Measurements from ENCODE around the gene CDC123. TPM values are rescaled to one million over a fixed set of nuclear protein-coding genes. Genes with fewer than 3 reads are reported as not detected.

The CDC123 gene
- polyA plus RNA-seq, 1 experiment = 122 TPM

DNA sequence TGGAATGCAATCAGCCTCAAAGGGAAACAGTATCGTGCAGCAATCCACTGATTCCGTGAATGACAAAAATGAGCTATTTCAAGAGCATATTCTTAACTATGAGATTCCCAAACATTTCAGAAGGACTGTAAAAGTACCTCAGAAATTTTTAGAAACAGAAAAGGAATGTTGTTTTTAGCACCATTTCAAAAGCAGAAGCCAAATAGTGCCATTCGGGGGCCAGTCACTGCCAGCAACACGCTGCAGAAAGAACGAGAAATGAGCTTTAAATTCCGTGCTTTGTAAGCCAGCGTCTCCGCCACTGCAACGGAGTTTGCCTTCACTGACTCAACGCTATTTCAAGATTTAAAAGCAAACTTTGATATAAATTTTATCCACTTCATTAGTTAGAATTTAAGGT, 6.6 kb upstream of the CDC123 start:
- CTCF ChIA-PET = interaction anchor here (1.7 kb wide), 1 partner anchor 9 kb away, joined by 4 read pairs; no protein-coding TSS in a partner anchor
- no peak for TF ChIP-seq CTCF (IDR thresholded peaks at IDR 0.05; ENCODE audit: insufficient read depth, low read depth, low read length)
- no peaks in the 10 kb centered on the region for H3K27me3 ChIP-seq (ENCODE audit: control insufficient read depth, insufficient read depth, low read length)
- H3K4me3 ChIP-seq (ENCODE audit: low read depth, low read length) = no peak overlapping the region
- POLR2A ChIA-PET = no interaction called here
- peaks cover 4% of the 10 kb centered on the region for H3K36me3 ChIP-seq (ENCODE audit: control insufficient read depth, insufficient read depth, low read length)
- DNase-seq (ENCODE audit: low read depth) = no peak

DNA sequence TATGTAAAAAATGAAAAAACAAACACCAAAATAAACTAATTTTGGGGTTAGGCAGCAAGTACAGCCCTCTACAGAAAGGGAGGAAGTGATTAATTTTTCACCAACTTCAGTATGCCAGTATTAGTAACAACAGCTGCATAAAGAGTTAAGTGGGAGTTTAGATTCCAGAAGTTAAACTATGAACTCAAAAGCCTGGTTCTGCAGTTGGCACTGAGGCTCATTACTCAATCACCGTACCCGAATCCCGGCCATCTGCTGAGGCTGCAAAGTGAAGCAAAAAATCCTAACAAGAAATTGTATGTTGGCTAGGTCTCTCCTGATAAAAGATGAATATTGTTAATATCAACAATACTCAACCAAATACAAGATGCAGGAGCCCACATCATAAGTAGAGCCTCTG, 4.3 kb upstream of the CDC123 start:
- no peaks in the 10 kb centered on the region for H3K27me3 ChIP-seq (ENCODE audit: control insufficient read depth, insufficient read depth, low read length)
- ChIA-PET POLR2A (no interaction called here), CTCF (no interaction called here)
- no peaks in the 10 kb centered on the region; the same call in none of the 2 replicates for H3K36me3 ChIP-seq (ENCODE audit: control insufficient read depth, insufficient read depth, low read length)
- no peak for TF ChIP-seq CTCF (IDR thresholded peaks at IDR 0.05; ENCODE audit: insufficient read depth, low read depth, low read length)
- no peak for DNase-seq (ENCODE audit: low read depth)
- no peak overlapping the region for H3K4me3 ChIP-seq (ENCODE audit: low read depth, low read length)

GRCh38 chr10:12193193-12193592, 2.8 kb upstream of the CDC123 start:
- H3K36me3 ChIP-seq (ENCODE audit: control insufficient read depth, insufficient read depth, low read length) = no peaks in the 10 kb centered on the region; the same call in none of the 2 replicates
- TF ChIP-seq CTCF (IDR thresholded peaks at IDR 0.05; ENCODE audit: insufficient read depth, low read depth, low read length) = no peak
- H3K27me3 ChIP-seq (ENCODE audit: control insufficient read depth, insufficient read depth, low read length) = no peaks in the 10 kb centered on the region
- DNase-seq (ENCODE audit: low read depth) = peak; percentile 49
- CTCF ChIA-PET = interaction anchor here (1.3 kb wide), 1 partner anchor 21 kb away, joined by 4 read pairs; no protein-coding TSS in a partner anchor
- POLR2A ChIA-PET = no interaction called here
- H3K4me3 ChIP-seq (ENCODE audit: low read depth, low read length) = no peak overlapping the region

- CTCF ChIA-PET = interaction anchor here (0.9 to 3.4 kb wide), 3 partner anchors 9 to 462 kb away, joined by 3 to 15 read pairs (median 4); no protein-coding TSS in a partner anchor
- peak overlapping the region; percentile 79 for H3K4me3 ChIP-seq (ENCODE audit: low read depth, low read length)
- no peaks in the 10 kb centered on the region for H3K27me3 ChIP-seq (ENCODE audit: control insufficient read depth, insufficient read depth, low read length)
- TF ChIP-seq CTCF (IDR thresholded peaks at IDR 0.05; ENCODE audit: insufficient read depth, low read depth, low read length) = no peak
- no peaks in the 10 kb centered on the region; the same call in 1 of the 2 replicates for H3K36me3 ChIP-seq (ENCODE audit: control insufficient read depth, insufficient read depth, low read length)
- DNase-seq (ENCODE audit: low read depth) = no peak
- POLR2A ChIA-PET = interaction anchor here (0.6 kb wide), 1 partner anchor 153 kb away, joined by 5 read pairs; the partner anchor contains the start of gene UPF2
Measured at GRCh38 chr10:12194752-12195271, 1.2 kb upstream of the CDC123 start.

DNA sequence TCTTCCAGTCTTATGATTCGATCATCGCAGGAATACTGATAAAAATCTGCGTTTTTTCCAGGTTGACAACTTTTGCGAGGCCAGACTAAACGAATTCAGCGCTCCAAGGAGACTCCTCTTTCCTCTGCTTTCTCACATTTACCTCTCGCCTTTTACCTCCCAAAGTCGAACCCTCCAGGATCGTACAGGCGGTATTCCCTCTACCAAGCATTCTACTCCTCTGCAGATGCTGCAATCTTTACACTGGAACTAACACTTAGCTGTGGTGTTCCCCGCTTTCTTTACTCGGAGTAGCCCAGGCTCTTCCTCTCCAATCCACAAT, 746 bp upstream of the CDC123 start:
- H3K27me3 ChIP-seq (ENCODE audit: control insufficient read depth, insufficient read depth, low read length) = no peaks in the 10 kb centered on the region
- CTCF ChIA-PET = interaction anchor here (0.6 to 3.4 kb wide), 4 partner anchors 11 to 461 kb away, joined by 3 to 15 read pairs (median 6); no protein-coding TSS in a partner anchor
- POLR2A ChIA-PET = interaction anchor here (0.6 kb wide), 1 partner anchor 153 kb away, joined by 5 read pairs; the partner anchor contains the start of gene UPF2
- no peak for DNase-seq (ENCODE audit: low read depth)
- H3K36me3 ChIP-seq (ENCODE audit: control insufficient read depth, insufficient read depth, low read length) = no peaks in the 10 kb centered on the region; the same call in 1 of the 2 replicates
- H3K4me3 ChIP-seq (ENCODE audit: low read depth, low read length) = peak overlapping the region; percentile 79
- TF ChIP-seq CTCF (IDR thresholded peaks at IDR 0.05; ENCODE audit: insufficient read depth, low read depth, low read length) = no peak

Data from BJ (cell line).